ENCODE results near the gene LRRC43.

- TF ChIP-seq CTCF (IDR thresholded peaks at IDR 0.05) = no peak
- no peak for TF ChIP-seq CREB1 (CRISPR knock-in tag; IDR thresholded peaks at IDR 0.05)
- no peak for TF ChIP-seq NFE2L1 (CRISPR knock-in tag; IDR thresholded peaks at IDR 0.05)
- TF ChIP-seq JUN (CRISPR knock-in tag; IDR thresholded peaks at IDR 0.05) = no peak
Observed at GRCh38 chr12:122185079-122185478, 2.2 kb downstream of the LRRC43 start.
